Right forelimb (tissue), 1 donor: ENCODE data around the gene MACF1.
"Not testable (repeated sequence)": the region's sequence is repeated elsewhere in the genome, so short reads cannot be mapped to it uniquely, and the experiment has no call there.

ENCODE experiments used
- DNase-seq: peaks from one replicate; pipeline ENCODE4 v3.0.0-alpha.2; 2018

MACF1 gene

GRCh38 chr1:39478126-39478915 lies 273.8 kb downstream of the MACF1 start:
- no peak for DNase-seq

DNA sequence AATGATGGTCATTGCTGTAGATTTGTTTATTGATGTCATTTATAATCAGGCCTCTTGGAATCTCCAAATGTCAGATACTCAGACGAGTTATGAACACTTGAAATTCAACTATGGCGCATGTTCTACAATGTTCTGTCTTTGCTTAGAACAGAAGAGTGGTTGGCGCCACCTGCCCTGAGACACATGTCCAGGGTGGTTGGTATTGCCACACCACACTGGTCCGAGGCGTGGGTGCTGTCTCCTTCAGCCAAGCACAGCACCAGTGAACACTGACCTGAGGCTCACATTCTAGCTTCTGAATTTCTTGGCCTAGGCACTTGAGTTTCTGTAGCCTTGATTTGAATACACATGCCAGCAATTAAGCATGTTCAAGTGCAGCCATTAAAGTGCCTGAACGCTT lies 276.8 kb downstream of the MACF1 start:
- no peak for DNase-seq

DNA sequence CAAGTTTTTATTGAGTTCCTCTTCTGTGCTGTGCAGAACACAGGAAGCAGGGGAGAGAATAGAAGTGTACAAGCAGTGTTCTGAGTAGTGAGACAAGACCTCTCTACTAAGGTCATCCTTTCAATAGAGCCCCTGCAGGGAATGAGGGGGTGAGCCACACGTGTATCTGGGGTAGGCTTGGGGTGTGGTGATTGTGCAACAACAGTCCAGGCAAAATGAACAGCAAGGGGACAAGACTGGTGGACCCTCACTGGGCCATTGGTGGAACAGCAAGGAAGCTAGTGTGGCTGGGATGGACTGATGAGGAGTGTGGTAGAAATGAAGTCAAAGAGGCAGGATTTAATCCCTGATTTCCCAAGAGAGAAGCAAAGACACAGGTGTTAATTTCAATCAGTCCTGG lies 278.8 kb downstream of the MACF1 start:
- DNase-seq: no peak

DNA sequence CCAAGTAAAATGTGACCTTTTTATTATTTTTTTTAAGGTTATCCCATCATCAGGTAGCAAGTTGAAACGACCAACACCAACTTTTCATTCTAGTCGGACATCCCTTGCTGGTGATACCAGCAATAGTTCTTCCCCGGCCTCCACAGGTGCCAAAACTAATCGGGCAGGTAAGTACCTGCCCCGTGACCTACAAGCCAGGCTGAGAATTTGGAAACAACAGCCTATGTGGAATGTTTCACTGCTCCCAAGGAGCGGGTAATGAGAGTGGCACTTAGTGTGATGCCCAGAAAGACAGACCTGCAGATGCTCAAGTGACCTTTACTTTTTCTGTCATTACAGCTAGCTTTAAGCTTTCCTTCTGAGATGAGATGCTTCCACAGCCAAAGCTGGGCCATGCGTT lies 280.1 kb downstream of the MACF1 start:
- DNase-seq: no peak

DNA sequence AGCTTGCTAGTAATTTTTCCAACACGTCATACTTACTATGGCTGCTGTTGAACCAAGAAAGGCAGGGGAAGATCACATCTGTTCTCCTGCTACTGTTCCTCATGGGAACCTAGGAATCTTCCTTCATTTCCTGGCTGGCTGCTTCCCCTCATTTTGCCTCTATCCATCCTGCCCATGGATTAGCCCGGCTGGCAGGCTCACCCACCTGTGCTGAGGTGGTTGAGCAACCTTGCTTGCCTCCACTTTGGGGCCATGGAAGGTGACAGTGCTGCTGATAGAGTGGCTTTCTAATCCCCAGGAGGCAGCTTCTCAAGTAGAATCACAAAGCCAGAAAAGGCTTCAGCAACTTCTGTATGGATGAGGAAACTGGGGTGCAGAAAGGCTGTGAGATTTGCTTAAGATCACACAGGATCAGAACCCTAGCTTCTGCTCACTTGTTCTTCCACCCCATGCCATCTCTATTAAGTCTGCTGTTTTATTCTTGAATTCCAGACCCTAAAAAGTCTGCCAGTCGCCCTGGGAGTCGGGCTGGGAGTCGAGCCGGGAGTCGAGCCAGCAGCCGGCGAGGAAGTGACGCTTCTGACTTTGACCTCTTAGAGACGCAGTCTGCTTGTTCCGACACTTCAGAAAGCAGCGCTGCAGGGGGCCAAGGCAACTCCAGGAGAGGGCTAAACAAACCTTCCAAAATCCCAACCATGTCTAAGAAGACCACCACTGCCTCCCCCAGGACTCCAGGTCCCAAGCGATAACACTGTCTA lies 280.7 kb downstream of the MACF1 start:
- DNase-seq: no peak

DNA sequence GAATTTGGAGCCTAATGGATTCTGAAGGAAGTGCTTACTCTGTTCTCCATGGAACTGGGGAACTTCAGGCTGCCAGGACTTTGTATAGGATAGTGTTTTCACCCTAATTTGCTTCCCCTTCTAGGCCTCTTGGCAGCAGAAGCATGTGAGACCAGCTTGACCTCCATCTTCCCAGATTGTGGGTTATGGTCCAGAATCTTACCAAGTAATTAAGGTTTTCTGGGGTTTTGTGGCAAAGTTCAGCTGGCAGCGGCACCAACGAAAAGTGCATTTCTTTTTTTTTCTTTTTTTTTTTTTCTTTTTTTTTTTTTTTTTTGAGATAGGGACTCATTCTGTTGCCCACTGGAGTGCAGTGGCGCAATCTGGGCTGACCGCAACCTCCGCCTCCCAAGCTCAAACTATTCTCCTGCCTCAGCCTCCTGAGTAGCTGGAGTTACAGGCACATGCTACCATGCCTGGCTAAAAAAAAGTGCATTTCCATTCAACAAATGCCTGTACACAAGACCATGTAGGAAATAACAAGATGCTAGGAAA lies 283.6 kb downstream of the MACF1 start:
- no peak for DNase-seq

DNA sequence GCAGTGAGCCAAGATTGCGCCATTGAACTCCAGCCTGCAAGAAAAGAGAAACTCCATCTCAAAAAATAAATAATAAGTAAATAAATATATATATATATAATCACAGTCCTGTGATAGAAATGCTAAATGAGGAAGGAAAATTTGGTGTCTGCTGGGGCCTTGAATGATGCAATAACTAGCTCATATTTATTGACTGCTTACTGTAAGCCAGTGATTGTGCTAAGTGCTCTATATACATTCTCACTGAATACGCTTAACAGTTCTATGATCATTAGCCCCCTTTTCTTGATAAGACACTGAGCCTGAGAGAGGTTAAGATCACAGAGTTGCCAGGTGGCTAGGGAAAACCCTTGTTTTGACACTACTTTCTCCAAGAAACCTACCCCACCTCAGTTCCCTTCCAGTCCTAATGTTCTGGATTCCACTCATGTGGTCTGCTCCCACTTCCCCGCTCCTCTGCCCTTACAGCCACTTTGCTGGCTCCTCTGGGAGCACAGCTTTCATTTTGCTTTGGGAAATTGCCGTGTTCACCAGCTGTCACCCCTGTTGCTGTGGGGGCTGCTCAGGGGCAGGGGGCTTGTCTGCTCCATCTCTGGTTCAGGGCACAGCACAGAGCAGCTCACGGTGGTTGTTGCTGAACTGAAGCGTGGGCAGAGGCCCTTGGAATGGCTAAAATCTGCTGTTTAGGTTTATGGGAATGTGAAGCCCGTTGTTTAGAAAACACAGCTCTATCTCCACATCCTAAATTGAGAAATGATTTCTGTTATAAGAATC lies 284.5 kb downstream of the MACF1 start:
- no peak for DNase-seq

DNA sequence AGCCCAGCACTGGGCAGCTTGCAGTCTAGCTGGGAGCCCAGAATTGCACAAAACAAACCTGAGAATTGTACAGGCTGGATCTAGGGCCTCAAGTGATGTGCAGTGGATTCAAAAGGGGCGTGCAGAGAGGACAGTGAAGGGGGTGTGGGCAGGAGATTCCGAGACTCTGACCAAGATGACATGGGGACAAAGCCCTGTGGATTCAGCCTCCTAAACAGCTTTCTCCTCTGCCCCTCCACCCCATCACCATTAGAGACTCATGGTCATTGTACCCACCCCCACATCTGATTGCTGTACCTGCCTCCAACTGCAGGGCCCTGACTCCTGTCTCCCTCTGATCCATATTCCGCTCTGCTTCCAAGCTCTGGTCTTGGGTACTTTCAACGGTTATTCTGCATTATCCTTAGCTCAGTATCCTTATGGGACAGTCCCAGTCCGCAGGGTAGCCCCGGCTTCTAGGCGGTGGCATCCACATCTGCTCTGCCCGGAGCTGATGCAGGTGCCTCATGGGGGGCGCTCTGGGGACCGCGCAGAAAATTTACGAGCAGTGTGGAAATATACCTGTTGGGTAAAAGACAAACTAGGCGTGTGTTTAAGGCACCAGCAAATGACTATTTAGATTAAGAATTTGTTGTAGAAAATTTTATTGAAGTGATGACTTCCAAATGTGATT lies 285.2 kb downstream of the MACF1 start:
- DNase-seq: no peak

- no peak for DNase-seq
Measured at GRCh38 chr1:39490596-39491145, 286.2 kb downstream of the MACF1 start.

DNA sequence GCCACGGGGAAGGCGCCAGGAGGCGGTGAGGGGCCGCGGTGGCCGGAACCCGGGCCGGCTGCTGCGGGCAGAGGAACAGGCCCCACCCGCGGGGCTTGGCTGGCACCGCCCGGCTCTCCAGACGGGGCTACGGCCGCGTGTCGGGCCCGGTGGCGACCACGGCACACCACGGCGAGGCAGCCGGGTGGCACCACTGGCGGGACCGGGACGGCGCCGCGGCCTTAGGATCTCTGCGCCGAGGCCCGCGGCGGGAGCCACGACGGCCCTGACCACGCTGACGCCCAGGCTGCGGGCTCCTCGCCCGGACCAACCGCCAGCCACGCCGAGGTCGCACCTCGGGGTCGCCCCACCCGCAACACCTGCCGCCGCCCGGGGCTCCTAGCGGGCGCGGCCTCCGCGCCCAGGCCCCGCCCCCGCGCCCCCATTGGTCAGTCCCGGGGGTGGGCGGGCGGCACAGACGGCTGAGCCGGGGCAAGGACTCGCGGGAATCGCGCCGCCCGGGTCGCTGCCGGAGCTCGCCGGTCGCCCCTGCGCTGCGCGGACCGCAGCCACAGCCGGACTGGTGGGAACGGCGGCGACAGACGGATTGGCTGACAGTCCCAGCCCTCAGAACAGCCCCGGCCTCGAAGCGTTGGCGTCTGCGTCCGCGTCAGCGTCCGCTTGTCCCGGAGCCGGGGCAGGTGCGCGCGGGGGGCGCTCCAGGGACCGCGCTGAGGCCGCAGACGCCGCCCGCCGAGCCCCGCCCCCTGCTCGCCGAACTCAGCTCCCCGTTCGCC lies 286.8 kb downstream of the MACF1 start, which contains the start of gene BMP8A:
BMP8A (plus strand) TSS at position 491 of the 776 bp plus-strand sequence. CDS start 356 bp downstream, outside the sequence.
- DNase-seq: peak; percentile 69

GRCh38 chr1:39492118-39493042 lies 287.9 kb downstream of the MACF1 start:
- not testable (repeated sequence) for DNase-seq

DNA sequence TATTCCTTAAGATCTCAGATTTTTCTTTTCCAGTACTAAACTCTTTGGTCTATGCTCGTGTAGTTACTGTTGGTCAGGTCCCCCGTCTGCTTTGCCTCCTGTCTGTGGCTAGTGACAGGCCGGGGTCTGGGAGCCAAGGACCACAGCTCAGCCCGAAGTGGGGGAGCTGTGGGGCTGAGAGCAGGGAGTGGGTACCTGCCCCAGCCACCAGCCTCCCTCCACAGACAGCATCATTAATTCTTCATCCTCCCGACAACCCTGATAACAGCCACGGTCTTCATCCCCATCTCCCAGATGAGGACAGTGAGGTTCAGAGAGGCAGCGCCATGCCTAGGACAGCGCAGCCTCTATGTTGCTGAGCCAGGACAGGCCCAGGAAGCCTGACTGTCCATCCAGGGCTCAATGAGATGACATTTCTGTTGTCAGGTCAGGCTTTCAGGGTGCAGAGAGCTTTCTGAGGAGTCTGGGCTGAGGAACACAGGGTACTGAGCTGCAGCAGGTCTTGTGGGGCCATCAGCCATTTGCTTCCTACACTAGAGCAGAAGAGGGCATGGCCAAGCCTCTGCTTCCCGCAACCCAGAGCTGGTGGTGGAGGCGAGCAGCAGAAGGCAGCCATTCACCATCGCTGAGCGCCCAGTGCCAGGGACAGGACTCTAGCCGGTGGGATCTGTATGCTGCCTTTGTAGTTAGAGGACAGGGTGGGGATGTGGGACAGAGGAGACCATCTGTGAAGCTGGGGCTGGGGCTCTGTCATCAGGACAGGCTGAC lies 288.7 kb downstream of the MACF1 start:
- DNase-seq: not testable (repeated sequence)

DNA sequence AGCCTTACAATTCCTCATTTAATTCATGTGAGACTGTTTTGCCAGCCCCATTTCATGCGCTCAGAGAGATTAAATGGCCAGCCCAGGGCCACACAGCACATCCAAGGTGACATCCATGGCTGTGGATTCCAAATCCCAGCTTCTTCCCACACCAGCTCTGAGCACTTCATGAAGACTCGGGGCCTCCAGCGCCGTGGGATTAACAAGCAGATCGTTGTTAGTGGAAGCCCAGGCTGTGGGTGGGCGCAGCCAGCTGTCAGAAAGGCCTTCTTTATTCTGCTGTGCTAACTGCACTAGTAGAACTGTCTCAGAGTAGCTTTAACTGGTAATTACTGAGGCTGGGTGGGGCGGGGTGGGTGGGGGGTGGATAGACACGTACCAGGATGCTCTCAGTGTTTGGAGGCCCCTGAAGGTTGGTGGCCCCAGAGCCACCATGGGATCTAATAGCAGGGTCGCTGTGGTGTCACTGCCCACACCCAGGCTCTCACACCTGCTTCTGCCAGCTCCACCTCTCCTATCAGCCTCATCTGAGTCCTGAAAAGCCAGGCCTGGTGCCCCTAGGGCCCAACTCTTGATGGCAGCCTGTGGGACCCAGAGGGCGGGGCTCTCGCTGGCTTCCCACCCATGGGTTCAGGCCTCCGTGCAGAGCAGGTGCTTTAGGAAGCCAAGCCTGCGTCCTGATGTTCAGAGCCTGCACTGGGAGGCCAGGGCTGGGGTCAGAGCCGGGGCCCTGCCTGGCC lies 290.3 kb downstream of the MACF1 start:
- no peak for DNase-seq

GRCh38 chr1:39496520-39496919 lies 292.0 kb downstream of the MACF1 start:
- not testable (repeated sequence) for DNase-seq

DNA sequence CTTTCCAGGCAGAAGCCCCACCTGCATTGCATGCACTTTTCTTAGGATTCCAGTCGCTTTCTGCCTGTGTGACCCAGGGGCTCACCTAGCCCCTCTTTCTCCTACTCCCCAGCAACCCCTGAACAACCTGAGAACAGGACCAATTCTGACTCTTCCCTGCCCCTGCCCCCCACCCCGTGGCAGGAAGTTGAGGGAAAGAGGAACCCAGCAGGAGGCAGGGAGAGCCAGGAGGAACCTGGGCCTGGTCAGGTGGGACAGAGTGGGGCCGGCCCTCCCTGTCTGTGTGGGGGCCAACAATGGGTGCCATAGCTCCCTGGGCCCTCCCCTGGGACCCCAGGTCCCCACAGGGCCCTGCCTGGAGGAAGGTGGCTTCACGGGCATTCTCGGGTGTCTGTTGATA lies 293.1 kb downstream of the MACF1 start:
- DNase-seq: no peak

DNA sequence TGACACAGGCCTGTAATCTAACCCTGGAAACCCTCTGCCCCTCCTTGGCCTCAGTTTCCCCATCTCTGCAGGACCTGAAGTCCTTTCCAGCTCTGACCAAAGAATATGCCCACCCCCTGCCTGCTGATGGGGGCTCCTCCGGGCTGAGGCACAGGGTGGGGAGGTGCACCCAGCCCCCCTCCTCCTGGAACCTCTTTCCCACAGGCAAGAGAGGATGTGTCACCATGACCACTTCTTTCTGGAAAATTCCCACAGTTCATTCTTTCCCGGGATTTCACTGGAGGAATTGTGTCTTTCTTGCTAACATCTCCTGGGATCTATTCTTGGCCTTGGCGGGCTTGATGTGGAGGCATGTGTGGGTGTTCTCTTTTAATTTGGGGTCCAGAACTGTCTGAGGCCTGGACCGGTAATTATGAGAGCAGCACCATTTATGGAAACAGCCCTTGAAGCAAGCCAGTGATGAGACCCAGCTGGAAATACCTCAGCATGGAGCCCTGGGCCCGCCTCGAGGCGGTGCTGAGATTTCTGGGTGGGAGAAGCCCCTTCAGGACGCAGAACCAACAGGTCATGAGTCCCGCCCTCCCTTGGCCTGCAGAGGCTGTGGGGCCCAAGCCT lies 293.7 kb downstream of the MACF1 start:
- DNase-seq: not testable (repeated sequence)

GRCh38 chr1:39498821-39499220 lies 294.3 kb downstream of the MACF1 start:
- DNase-seq: not testable (repeated sequence)

DNA sequence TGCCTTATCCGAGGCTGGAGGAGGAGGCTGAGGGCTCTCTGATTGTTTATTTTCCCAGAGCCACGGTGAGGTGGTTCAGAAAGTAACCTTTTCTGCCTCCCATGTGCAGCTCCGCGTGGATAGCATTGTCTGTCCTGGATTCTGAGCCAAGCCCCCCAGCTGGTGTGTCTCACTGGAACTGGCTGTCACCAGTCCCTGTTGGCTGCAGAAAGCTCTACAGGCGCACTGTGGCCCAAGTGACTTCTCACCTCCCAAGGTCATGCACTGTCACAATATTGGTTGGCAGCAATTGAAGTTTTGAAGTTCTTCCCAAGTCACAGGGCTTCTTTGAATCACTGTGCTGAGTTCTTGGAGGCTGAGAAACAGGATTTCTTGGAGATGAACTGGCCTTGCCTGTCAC lies 295.2 kb downstream of the MACF1 start:
- no peak for DNase-seq
